OCI-LY3 (cell line): ENCODE results near the gene EGF.

Experiments
- EZH2phosphoT487 ChIP-seq: fragments of 200-600 bp; shearing (Covaris generic); IDR thresholded peaks from 2 replicates; pipeline ENCODE4 v1.6.1; 2018; ENCODE audit warnings: antibody characterized with exemption, mixed run types, low read depth
- TF ChIP-seq, protein P1 (sequence below): fragments of 200-600, 300-600 bp; sonication (generic); IDR thresholded peaks from 2 replicates; pipeline ENCODE4 v1.5.1; 2014; ENCODE audit warnings: antibody characterized with exemption, low read length, low read depth

GRCh38 chr4:110014233-110014632 is 101.5 kb downstream of the EGF start:
- TF ChIP-seq, protein P1, sequence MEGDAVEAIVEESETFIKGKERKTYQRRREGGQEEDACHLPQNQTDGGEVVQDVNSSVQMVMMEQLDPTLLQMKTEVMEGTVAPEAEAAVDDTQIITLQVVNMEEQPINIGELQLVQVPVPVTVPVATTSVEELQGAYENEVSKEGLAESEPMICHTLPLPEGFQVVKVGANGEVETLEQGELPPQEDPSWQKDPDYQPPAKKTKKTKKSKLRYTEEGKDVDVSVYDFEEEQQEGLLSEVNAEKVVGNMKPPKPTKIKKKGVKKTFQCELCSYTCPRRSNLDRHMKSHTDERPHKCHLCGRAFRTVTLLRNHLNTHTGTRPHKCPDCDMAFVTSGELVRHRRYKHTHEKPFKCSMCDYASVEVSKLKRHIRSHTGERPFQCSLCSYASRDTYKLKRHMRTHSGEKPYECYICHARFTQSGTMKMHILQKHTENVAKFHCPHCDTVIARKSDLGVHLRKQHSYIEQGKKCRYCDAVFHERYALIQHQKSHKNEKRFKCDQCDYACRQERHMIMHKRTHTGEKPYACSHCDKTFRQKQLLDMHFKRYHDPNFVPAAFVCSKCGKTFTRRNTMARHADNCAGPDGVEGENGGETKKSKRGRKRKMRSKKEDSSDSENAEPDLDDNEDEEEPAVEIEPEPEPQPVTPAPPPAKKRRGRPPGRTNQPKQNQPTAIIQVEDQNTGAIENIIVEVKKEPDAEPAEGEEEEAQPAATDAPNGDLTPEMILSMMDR: no peak
- no peak for TF ChIP-seq EZH2phosphoT487
